Endometrium (tissue), 2 donors: ENCODE data around the gene TAF4.
"Not testable (repeated sequence)": the region's sequence is repeated elsewhere in the genome, so short reads cannot be mapped to it uniquely, and the experiment has no call there.

Experiments
- FAIRE-seq: peaks from 2 replicates; lab custom pipeline; 2012; peaks lifted over from hg19 to GRCh38; lab: Jason Lieb, UNC
- donor health status: control.
- donor health status: control.

TAF4 gene

GRCh38 chr20:61998343-61999121 is 67.1 kb downstream of the TAF4 start:
- no peak for FAIRE-seq

GRCh38 chr20:61997891-61998290 is 67.8 kb downstream of the TAF4 start:
- FAIRE-seq = no peak

GRCh38 chr20:61997372-61997771 is 68.3 kb downstream of the TAF4 start:
- FAIRE-seq = no peak

- no peak for FAIRE-seq
These were observed 71.1 kb downstream of the TAF4 start for GRCh38 chr20:61994546-61994945.

GRCh38 chr20:61993058-61993457 is 72.6 kb downstream of the TAF4 start:
- no peak for FAIRE-seq

- FAIRE-seq = no peak
These were observed 74.2 kb downstream of the TAF4 start for GRCh38 chr20:61991476-61991875.

GRCh38 chr20:61990484-61990883 is 75.2 kb downstream of the TAF4 start:
- no peak for FAIRE-seq

- no peak for FAIRE-seq
These were observed 75.9 kb downstream of the TAF4 start for GRCh38 chr20:61989741-61990140.

GRCh38 chr20:61988665-61989064 is 77.0 kb downstream of the TAF4 start:
- FAIRE-seq = no peak

- FAIRE-seq = no peak
These were observed 78.8 kb downstream of the TAF4 start for GRCh38 chr20:61986762-61987321.

- no peak for FAIRE-seq
These were observed 80.6 kb downstream of the TAF4 start for GRCh38 chr20:61985096-61985495.

GRCh38 chr20:61984431-61984830 is 81.2 kb downstream of the TAF4 start:
- FAIRE-seq = not testable (repeated sequence)

GRCh38 chr20:61983965-61984364 is 81.7 kb downstream of the TAF4 start:
- FAIRE-seq = no peak

GRCh38 chr20:61982951-61983315 is 82.7 kb downstream of the TAF4 start:
- no peak for FAIRE-seq

GRCh38 chr20:61982191-61982950 is 83.3 kb downstream of the TAF4 start:
- FAIRE-seq = no peak

GRCh38 chr20:61981691-61982090 is 84.0 kb downstream of the TAF4 start:
- not testable (repeated sequence) for FAIRE-seq

- no peak for FAIRE-seq
These were observed 84.8 kb downstream of the TAF4 start for GRCh38 chr20:61980647-61981583.

GRCh38 chr20:61979701-61980635 is 85.7 kb downstream of the TAF4 start:
- no peak for FAIRE-seq

- FAIRE-seq = no peak
These were observed 86.6 kb downstream of the TAF4 start for GRCh38 chr20:61979090-61979489.

- FAIRE-seq = no peak
These were observed 87.2 kb downstream of the TAF4 start for GRCh38 chr20:61978491-61978890.

- no peak for FAIRE-seq
These were observed 88.3 kb downstream of the TAF4 start for GRCh38 chr20:61977419-61977786.
